Caco-2 (cell line): ENCODE measurements around the gene PES1. TPM values are rescaled to one million over a fixed set of nuclear protein-coding genes. Genes with fewer than 3 reads are reported as not detected.

Experiments used
- BruUV-seq: library from RNA; stranded (reverse); fragments of 400-500 nt; replicated peaks from 2 replicates; lab custom pipeline; 2021; lab: Mats Ljungman, UMichigan
- CTCF ChIA-PET: fragments of 300-600 bp; sonication (Branson Sonifier 250); formaldehyde crosslinking; loops from one replicate; lab custom pipeline; 2022; ENCODE audit warnings: antibody characterized with exemption; lab: Charles Lee
- POLR2A ChIA-PET: fragments of 300-600 bp; sonication (Branson Sonifier 250); formaldehyde crosslinking; loops from one replicate; lab custom pipeline; 2022; ENCODE audit warnings: antibody characterized with exemption; lab: Charles Lee
- DNase-seq, 2 experiments: peaks; one replicate each; pipeline versions ENCODE4 v3.0.0 to v3.0.0-alpha.2; 2020 to 2022
- H3K27me3 ChIP-seq: replicated peaks from 2 replicates; pipeline ENCODE4 v1.6.0; 2011; ENCODE audit warnings: low read length; ENCODE audit not compliant: control insufficient read depth, insufficient read depth
- H3K36me3 ChIP-seq: 2 replicates; pipeline ENCODE4 v1.5.1; 2011; ENCODE audit warnings: low read length; ENCODE audit not compliant: control insufficient read depth, insufficient read depth
- H3K4me1 ChIP-seq: fragments of 250-450 bp; sonication (Bioruptor Pico); 2 replicates; pipeline ENCODE4 v1.5.1; 2020; ENCODE audit warnings: mild to moderate bottlenecking
- H3K4me3 ChIP-seq: 2 replicates; pipeline ENCODE4 v1.5.1; 2011; ENCODE audit warnings: low read depth, mild to moderate bottlenecking, control low read depth, low read length
- H3K9me3 ChIP-seq: fragments of 250-450 bp; sonication (Bioruptor Pico); 2 replicates; pipeline ENCODE4 v1.5.1; 2020; ENCODE audit warnings: mild to moderate bottlenecking, moderate library complexity
- H3K27ac Mint-ChIP-seq: one replicate; pipeline ENCODE4 v1.8.0; 2022; ENCODE audit warnings: mixed read lengths; ENCODE audit not compliant: unreplicated experiment
- H3K27me3 Mint-ChIP-seq: one replicate; pipeline ENCODE4 v1.8.0; 2022; ENCODE audit warnings: mixed read lengths; ENCODE audit not compliant: insufficient read depth, unreplicated experiment
- H3K36me3 Mint-ChIP-seq: one replicate; pipeline ENCODE4 v1.8.0; 2022; ENCODE audit warnings: mild to moderate bottlenecking, mixed read lengths; ENCODE audit not compliant: insufficient read depth, unreplicated experiment
- H3K4me1 Mint-ChIP-seq: one replicate; pipeline ENCODE4 v1.8.0; 2022; ENCODE audit warnings: low read depth, mixed read lengths; ENCODE audit not compliant: unreplicated experiment
- H3K4me3 Mint-ChIP-seq: one replicate; pipeline ENCODE4 v1.8.0; 2022; ENCODE audit warnings: mild to moderate bottlenecking, moderate library complexity, mixed read lengths; ENCODE audit not compliant: unreplicated experiment
- H3K9me3 Mint-ChIP-seq: one replicate; pipeline ENCODE4 v1.8.0; 2022; ENCODE audit warnings: mixed read lengths; ENCODE audit not compliant: unreplicated experiment
- CTCF ChIP-seq, 2 experiments: fragments of 200-600 bp in 1 of 2; IDR thresholded peaks; 1 replicate in 1 of 2; 2 replicates in 1 of 2; pipeline versions ENCODE4 v1.5.1 to v1.8.0; 2011 to 2022; ENCODE audit warnings: antibody characterized with exemption in 1 of 2, control low read depth in 1 of 2, inconsistent platforms in 1 of 2, low read depth in 1 of 2, low read length in 1 of 2, mild to moderate bottlenecking in 1 of 2, moderate library complexity in 1 of 2; ENCODE audit not compliant: insufficient read depth in 1 of 2, severe bottlenecking in 1 of 2, unreplicated experiment in 1 of 2
- intact Hi-C: fragments of 100-400 bp; cut with micrococcal nuclease; formaldehyde crosslinking; loops from one replicate; pipeline ENCODE4 v1.10.0; 2022; ENCODE audit not compliant: unreplicated experiment
- total RNA-seq: library from RNA; stranded (reverse); gene quantifications from 2 replicates; pipeline ENCODE4 v1.2.3, GENCODE V29; 2022

The PES1 gene
- total RNA-seq, 1 experiment from 2014 or later: 110 TPM

GRCh38 chr22:30605449-30606110 is 13.9 kb upstream of the PES1 start:
- Histone ChIP-seq H3K9me3 (no peaks in the 10 kb centered on the region), H3K36me3 (no peaks in the 10 kb centered on the region; the same call in 1 of the 2 replicates), H3K4me1 (peaks cover 16% of the 10 kb centered on the region), H3K4me3 (peak overlapping the region; percentile 57), H3K27me3 (no peaks in the 10 kb centered on the region)
- intact Hi-C loops: no loop called here
- Mint-ChIP-seq H3K36me3 (peaks cover 10% of the 10 kb centered on the region), H3K4me1 (peaks cover 17% of the 10 kb centered on the region), H3K27me3 (no peaks in the 10 kb centered on the region), H3K9me3 (no peaks in the 10 kb centered on the region), H3K27ac (peak overlapping the region; percentile 58), H3K4me3 (peak overlapping the region; percentile 88)
- peak; percentile 57 to 60 for TF ChIP-seq CTCF (IDR thresholded peaks at IDR 0.05; ENCODE audit: insufficient read depth in 1 of 2, low read depth in 1 of 2, low read length in 1 of 2, severe bottlenecking in 1 of 2, unreplicated experiment in 1 of 2)
- CTCF ChIA-PET: interaction anchor here (0.7 to 2.6 kb wide), 5 partner anchors 8 to 576 kb away, joined by 3 to 17 read pairs (median 3); partner anchors contain the start of genes SLC35E4 and TBC1D10A
- BruUV-seq: no TSS peak
- POLR2A ChIA-PET: interaction anchor here (0.7 kb wide), 1 partner anchor 92 kb away, joined by 3 read pairs; no protein-coding TSS in a partner anchor
- DNase-seq: peak in 1 of 2 experiments; percentile 62

GRCh38 chr22:30604723-30605122 is 13.0 kb upstream of the PES1 start:
- Mint-ChIP-seq H3K36me3 (peaks cover 10% of the 10 kb centered on the region), H3K27me3 (no peaks in the 10 kb centered on the region), H3K4me1 (peaks cover 17% of the 10 kb centered on the region), H3K9me3 (no peaks in the 10 kb centered on the region), H3K27ac (no peak overlapping the region), H3K4me3 (no peak overlapping the region)
- Histone ChIP-seq H3K9me3 (no peaks in the 10 kb centered on the region), H3K4me1 (peaks cover 16% of the 10 kb centered on the region), H3K4me3 (no peak overlapping the region), H3K27me3 (no peaks in the 10 kb centered on the region), H3K36me3 (no peaks in the 10 kb centered on the region; the same call in 1 of the 2 replicates)
- intact Hi-C loops: no loop called here
- DNase-seq: no peak
- no TSS peak for BruUV-seq
- ChIA-PET POLR2A (no interaction called here), CTCF (no interaction called here)
- no peak for TF ChIP-seq CTCF (IDR thresholded peaks at IDR 0.05; ENCODE audit: insufficient read depth in 1 of 2, low read depth in 1 of 2, low read length in 1 of 2, severe bottlenecking in 1 of 2, unreplicated experiment in 1 of 2)

GRCh38 chr22:30603801-30604200 is 12.1 kb upstream of the PES1 start:
- Mint-ChIP-seq H3K4me3 (no peak overlapping the region), H3K4me1 (peaks cover 8% of the 10 kb centered on the region)

More at GRCh38 chr22:30603801-30604200, 12.1 kb upstream of the PES1 start:
- ChIA-PET CTCF (no interaction called here), POLR2A (no interaction called here)
- Histone ChIP-seq H3K4me3 (no peak overlapping the region), H3K36me3 (no peaks in the 10 kb centered on the region), H3K27me3 (no peaks in the 10 kb centered on the region), H3K4me1 (peaks cover 16% of the 10 kb centered on the region), H3K9me3 (no peaks in the 10 kb centered on the region)
- TF ChIP-seq CTCF (IDR thresholded peaks at IDR 0.05; ENCODE audit: insufficient read depth in 1 of 2, low read depth in 1 of 2, low read length in 1 of 2, severe bottlenecking in 1 of 2, unreplicated experiment in 1 of 2): no peak
- Mint-ChIP-seq H3K27me3 (no peaks in the 10 kb centered on the region), H3K27ac (no peak overlapping the region), H3K9me3 (no peaks in the 10 kb centered on the region), H3K36me3 (peaks cover 10% of the 10 kb centered on the region)
- BruUV-seq: no TSS peak
- DNase-seq: no peak
- intact Hi-C loops: no loop called here
